ENCODE measurements around the gene NKIRAS1.

The NKIRAS1 gene

DNA sequence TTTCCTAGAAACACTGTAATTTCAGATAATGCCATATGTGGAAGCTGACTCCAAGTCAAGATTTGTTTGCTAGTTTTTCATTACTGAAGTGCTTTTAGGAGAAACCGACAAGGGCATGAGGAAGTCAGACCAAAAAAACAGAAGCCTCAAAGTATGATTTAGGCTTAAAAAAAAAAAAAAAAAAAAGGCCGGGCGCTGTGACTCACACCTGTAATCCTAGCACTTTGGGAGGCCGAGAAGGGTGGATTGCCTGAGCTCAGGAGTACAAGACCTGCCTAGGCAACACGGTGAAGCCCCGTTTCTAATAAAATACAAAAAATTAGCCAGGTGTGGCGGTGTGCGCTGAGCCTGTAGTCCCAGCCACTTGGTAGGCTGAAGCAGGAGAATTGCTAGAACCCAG is 11.7 kb upstream of the NKIRAS1 start:
- TF ChIP-seq, protein P1, sequence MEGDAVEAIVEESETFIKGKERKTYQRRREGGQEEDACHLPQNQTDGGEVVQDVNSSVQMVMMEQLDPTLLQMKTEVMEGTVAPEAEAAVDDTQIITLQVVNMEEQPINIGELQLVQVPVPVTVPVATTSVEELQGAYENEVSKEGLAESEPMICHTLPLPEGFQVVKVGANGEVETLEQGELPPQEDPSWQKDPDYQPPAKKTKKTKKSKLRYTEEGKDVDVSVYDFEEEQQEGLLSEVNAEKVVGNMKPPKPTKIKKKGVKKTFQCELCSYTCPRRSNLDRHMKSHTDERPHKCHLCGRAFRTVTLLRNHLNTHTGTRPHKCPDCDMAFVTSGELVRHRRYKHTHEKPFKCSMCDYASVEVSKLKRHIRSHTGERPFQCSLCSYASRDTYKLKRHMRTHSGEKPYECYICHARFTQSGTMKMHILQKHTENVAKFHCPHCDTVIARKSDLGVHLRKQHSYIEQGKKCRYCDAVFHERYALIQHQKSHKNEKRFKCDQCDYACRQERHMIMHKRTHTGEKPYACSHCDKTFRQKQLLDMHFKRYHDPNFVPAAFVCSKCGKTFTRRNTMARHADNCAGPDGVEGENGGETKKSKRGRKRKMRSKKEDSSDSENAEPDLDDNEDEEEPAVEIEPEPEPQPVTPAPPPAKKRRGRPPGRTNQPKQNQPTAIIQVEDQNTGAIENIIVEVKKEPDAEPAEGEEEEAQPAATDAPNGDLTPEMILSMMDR (IDR thresholded peaks at IDR 0.05; ENCODE audit: borderline replicate concordance, insufficient read depth, low read depth, low read length): no peak
- no peak overlapping the region for H3K4me3 ChIP-seq (ENCODE audit: low read depth, low read length)

DNA sequence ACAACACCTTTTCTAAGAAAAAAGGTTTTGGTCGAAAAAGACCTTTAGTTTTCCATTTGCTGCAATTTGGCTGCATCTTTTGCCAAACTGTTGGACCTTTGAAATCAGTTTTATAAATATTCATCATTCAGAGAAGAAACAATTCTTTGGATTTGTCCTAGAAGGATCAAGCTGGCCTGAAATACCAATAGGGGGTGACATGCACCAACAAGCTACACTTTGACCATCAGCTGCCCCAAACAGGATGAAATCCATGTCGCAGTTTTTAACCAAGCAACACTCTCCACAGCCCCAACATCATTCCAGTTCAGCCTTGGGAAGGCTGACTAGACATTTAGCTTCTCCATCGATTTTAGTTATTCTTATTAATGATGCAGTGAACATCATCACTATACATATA is 9.9 kb upstream of the NKIRAS1 start:
- TF ChIP-seq, protein P1 (IDR thresholded peaks at IDR 0.05; ENCODE audit: borderline replicate concordance, insufficient read depth, low read depth, low read length): no peak

DNA sequence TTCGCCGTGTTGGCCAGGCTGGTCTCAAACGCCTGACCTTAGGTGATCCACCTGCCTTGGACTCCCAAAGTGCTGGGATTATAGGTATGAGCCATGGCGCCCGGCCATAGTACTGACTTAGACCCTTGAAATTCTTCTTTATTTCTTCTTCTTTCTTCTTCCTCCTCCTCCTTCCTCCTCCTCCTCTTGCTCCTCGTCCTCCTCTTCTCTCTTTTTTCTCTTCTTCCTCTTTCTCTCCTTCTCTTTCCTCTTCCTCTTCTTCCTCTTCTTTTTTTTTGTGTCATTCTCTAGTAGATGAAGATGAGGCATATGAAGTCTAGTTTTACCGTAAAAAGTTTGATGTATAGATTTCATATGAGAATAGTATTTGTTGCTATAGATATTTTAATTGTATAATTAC is 9.5 kb upstream of the NKIRAS1 start:
- TF ChIP-seq, protein P1 (IDR thresholded peaks at IDR 0.05; ENCODE audit: borderline replicate concordance, insufficient read depth, low read depth, low read length): no peak
- H3K4me3 ChIP-seq (ENCODE audit: low read depth, low read length): no peak overlapping the region

More for the DNA sequence above, 9.9 kb upstream of the NKIRAS1 start:
- no peak overlapping the region for H3K4me3 ChIP-seq (ENCODE audit: low read depth, low read length)

DNA sequence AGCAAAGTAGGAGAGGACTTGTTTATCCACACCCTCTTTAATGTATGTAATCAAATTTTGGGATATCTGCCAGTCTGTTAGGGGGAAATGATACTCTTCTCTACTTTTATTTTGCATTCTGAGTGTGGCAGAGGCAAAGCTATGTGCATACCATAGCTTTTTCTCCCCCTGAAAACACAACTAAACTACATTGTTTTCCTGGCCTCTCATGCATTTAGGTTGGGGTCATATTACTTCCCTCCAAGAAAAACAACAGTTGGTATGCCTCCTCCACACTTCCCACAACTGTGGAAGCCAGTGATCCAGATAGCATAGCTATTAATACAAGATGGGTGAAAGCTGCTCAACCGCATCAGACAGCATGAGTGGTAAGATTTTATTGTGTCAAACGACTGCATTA is 7.0 kb upstream of the NKIRAS1 start:
- TF ChIP-seq, protein P1 (IDR thresholded peaks at IDR 0.05; ENCODE audit: borderline replicate concordance, insufficient read depth, low read depth, low read length): no peak

DNA sequence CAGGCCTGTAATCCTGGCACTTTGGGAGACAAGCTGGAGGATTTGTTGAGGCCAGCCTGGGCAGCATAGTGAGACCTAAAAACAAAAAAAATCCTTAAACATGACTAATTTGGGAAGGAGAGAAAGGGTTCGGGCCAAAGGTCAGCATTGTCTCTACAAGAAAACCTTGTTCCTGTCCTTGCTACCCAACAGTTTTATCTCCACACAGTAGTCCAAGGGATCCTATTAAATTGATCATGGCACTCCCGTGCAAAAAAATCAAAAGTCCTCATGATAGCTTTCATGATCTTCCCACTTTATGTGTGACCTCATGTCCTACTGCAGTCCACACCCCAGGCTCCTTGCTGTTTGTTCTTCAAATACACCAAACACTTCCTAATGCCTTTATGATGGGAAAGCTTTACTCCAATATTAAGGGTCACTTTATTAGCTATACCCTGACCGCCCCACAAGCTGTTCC is 4.3 kb upstream of the NKIRAS1 start:
- TF ChIP-seq, protein P1 (IDR thresholded peaks at IDR 0.05; ENCODE audit: borderline replicate concordance, insufficient read depth, low read depth, low read length): no peak
- H3K4me3 ChIP-seq (ENCODE audit: low read depth, low read length): no peak overlapping the region

More for the DNA sequence above, 7.0 kb upstream of the NKIRAS1 start:
- no peak overlapping the region for H3K4me3 ChIP-seq (ENCODE audit: low read depth, low read length)

DNA sequence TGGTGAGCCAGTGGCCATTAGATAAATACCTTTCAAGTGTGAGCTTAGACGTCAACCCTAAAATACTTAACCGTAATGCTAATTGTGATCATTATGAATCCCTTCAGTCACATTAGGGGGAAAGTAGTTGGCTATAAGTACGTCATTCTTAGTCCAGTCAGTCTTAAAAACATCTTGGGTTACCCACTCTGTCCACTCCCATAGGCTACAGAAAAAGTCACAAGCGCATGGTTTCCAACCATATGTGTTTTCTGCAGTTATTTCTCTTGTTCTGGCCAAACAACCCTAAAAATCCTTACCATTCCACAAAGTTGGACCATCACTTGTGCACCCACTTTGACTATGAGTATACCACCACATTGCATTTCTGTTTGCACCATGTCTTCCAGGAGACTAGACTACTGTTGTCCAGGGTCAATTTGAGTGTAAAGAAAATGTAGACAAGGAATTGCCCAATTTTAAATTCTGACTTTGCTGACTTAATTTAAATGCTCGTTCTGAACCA is 3.4 kb upstream of the NKIRAS1 start:
- no peak overlapping the region for H3K4me3 ChIP-seq (ENCODE audit: low read depth, low read length)
- TF ChIP-seq, protein P1 (IDR thresholded peaks at IDR 0.05; ENCODE audit: borderline replicate concordance, insufficient read depth, low read depth, low read length): no peak

DNA sequence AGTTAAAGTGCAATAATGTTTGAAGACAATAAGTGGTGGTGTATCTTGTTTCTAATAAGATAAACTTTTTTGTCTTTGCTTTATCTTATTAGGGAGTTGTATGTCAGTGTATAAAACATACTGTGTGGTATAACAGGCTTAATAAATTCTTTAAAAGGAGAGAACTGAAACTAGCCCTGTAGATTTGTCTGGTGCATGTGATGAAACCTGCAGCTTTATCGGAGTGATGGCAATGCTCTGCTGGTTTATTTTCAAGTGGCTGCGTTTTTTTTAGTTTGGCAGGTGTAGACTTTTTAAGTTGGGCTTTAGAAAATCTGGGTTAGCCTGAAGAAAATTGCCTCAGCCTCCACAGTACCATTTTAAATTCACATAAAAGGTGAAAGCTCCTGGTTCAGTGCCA is 2.8 kb upstream of the NKIRAS1 start:
- TF ChIP-seq, protein P1 (IDR thresholded peaks at IDR 0.05; ENCODE audit: borderline replicate concordance, insufficient read depth, low read depth, low read length): no peak
- H3K4me3 ChIP-seq (ENCODE audit: low read depth, low read length): no peak overlapping the region

DNA sequence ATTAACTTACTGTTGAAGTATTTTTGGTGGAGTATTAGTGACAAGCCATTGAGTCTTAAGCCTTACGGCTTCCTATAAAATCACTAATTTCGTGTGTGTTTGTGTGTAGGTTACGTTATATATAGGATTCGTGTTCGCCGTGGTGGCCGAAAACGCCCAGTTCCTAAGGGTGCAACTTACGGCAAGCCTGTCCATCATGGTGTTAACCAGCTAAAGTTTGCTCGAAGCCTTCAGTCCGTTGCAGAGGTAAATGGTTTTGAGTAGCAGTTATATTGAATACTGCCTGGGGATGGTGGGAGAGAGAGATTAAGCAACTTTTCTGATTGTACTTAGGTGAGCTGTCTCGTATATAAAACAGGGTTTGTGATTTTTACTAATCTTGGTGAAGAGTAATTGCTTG is 1.5 kb upstream of the NKIRAS1 start:
- H3K4me3 ChIP-seq (ENCODE audit: low read depth, low read length): peak overlapping the region; percentile 88

DNA sequence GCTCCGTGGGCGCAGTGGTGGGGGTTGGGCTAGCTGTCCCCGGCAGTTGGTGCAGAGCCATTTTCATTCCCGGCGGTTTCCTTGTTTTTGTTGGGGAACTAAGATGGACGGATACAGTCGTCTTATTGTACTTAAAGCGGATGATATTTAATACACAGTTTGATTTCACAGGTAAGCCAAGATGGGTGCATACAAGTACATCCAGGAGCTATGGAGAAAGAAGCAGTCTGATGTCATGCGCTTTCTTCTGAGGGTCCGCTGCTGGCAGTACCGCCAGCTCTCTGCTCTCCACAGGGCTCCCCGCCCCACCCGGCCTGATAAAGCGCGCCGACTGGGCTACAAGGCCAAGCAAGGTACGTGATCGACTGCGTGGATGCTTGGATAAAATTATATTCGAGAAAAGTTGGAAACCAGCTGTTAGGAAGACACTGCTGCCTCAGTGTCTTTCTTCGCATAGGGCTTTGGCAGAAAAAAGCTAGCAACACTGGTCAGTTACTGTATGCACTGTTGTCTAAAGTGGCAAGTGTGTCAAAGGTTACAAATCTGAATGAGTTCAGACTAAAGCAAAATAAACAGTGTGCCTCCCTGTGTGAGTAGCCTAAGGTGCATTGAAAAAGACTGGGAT is 1.0 kb upstream of the NKIRAS1 start:
- H3K4me3 ChIP-seq (ENCODE audit: low read depth, low read length): peak overlapping the region; percentile 88
